HUES6 (cell line): Measurements from ENCODE around the gene RBMXL2.

Source experiments
- H3K27ac ChIP-seq: 2 replicates; pipeline ENCODE4 v1.7.0; 2013; ENCODE audit warnings: low read depth, mild to moderate bottlenecking, low read length, inconsistent platforms
- H3K27me3 ChIP-seq: 2 replicates; pipeline ENCODE4 v1.6.1; 2013; ENCODE audit warnings: low read length; ENCODE audit not compliant: control insufficient read depth, insufficient read depth
- H3K36me3 ChIP-seq: 2 replicates; pipeline ENCODE4 v1.6.1; 2013; ENCODE audit warnings: low read length; ENCODE audit not compliant: control insufficient read depth, insufficient read depth
- H3K4me1 ChIP-seq: 2 replicates; pipeline ENCODE4 v1.6.1; 2013; ENCODE audit warnings: low read length; ENCODE audit not compliant: control insufficient read depth, insufficient read depth
- H3K4me3 ChIP-seq: 2 replicates; pipeline ENCODE4 v1.5.1; 2013; ENCODE audit warnings: low read depth, low read length
- H3K9ac ChIP-seq: one replicate; pipeline ENCODE4 v1.6.1; 2013; ENCODE audit warnings: mild to moderate bottlenecking, low read length
- H3K9me3 ChIP-seq: 2 replicates; pipeline ENCODE4 v1.6.1; 2013; ENCODE audit warnings: low read depth, low read length; ENCODE audit not compliant: control insufficient read depth, insufficient read depth

Gene RBMXL2

GRCh38 chr11:7081441-7081840 lies 7.4 kb upstream of the RBMXL2 start:
- no peak overlapping the region for H3K27ac ChIP-seq
- no peaks in the 10 kb centered on the region for H3K4me1 ChIP-seq
- no peaks in the 10 kb centered on the region for H3K36me3 ChIP-seq
- peaks cover 21% of the 10 kb centered on the region for H3K9me3 ChIP-seq
- H3K9ac ChIP-seq = no peak overlapping the region
- no peak overlapping the region for H3K4me3 ChIP-seq
- H3K27me3 ChIP-seq = no peaks in the 10 kb centered on the region; the same call in 1 of the 2 replicates

GRCh38 chr11:7089328-7090251 lies 792 bp downstream of the RBMXL2 start:
- no peak overlapping the region for H3K9ac ChIP-seq
- H3K4me1 ChIP-seq = no peaks in the 10 kb centered on the region
- no peaks in the 10 kb centered on the region for H3K36me3 ChIP-seq
- peaks cover 4% of the 10 kb centered on the region; the same call in 1 of the 2 replicates for H3K9me3 ChIP-seq
- H3K27me3 ChIP-seq = no peaks in the 10 kb centered on the region; the same call in 1 of the 2 replicates
- H3K27ac ChIP-seq = no peak overlapping the region
- no peak overlapping the region; the same call in 1 of the 2 replicates for H3K4me3 ChIP-seq

GRCh38 chr11:7098235-7098832 lies 9.5 kb downstream of the RBMXL2 start:
- no peaks in the 10 kb centered on the region for H3K4me1 ChIP-seq
- no peaks in the 10 kb centered on the region for H3K36me3 ChIP-seq
- H3K9me3 ChIP-seq = no peaks in the 10 kb centered on the region
- no peak overlapping the region for H3K9ac ChIP-seq
- H3K27ac ChIP-seq = no peak overlapping the region
- no peak overlapping the region for H3K4me3 ChIP-seq
- peaks cover 6% of the 10 kb centered on the region; the same call in 1 of the 2 replicates for H3K27me3 ChIP-seq

GRCh38 chr11:7115780-7116179 lies 27.0 kb downstream of the RBMXL2 start:
- Histone ChIP-seq H3K4me3 (no peak overlapping the region), H3K36me3 (no peaks in the 10 kb centered on the region), H3K9ac (no peak overlapping the region), H3K27ac (no peak overlapping the region), H3K27me3 (0 out of 2 replicates have a peak, but pooled peaks cover 5% of the 10 kb centered on the region), H3K9me3 (no peaks in the 10 kb centered on the region), H3K4me1 (no peaks in the 10 kb centered on the region)

- H3K27me3 ChIP-seq = 0 out of 2 replicates have a peak, but pooled peaks cover 5% of the 10 kb centered on the region
Observed at GRCh38 chr11:7116370-7116769, 27.6 kb downstream of the RBMXL2 start.

GRCh38 chr11:7138051-7138450 lies 49.3 kb downstream of the RBMXL2 start:
- Histone ChIP-seq H3K9me3 (no peaks in the 10 kb centered on the region), H3K27me3 (no peaks in the 10 kb centered on the region), H3K36me3 (no peaks in the 10 kb centered on the region), H3K27ac (no peak overlapping the region), H3K4me3 (no peak overlapping the region), H3K9ac (no peak overlapping the region), H3K4me1 (no peaks in the 10 kb centered on the region)

More at GRCh38 chr11:7116370-7116769, 27.6 kb downstream of the RBMXL2 start:
- no peaks in the 10 kb centered on the region for H3K4me1 ChIP-seq
- H3K27ac ChIP-seq = no peak overlapping the region
- H3K36me3 ChIP-seq = no peaks in the 10 kb centered on the region
- no peaks in the 10 kb centered on the region for H3K9me3 ChIP-seq
- H3K9ac ChIP-seq = no peak overlapping the region
- no peak overlapping the region for H3K4me3 ChIP-seq
